ENCODE measurements around the gene KCNN3. TPM values are rescaled to one million over a fixed set of nuclear protein-coding genes. Genes with fewer than 3 reads are reported as not detected.
"Not testable (repeated sequence)": the region's sequence is repeated elsewhere in the genome, so short reads cannot be mapped to it uniquely, and the experiment has no call there.

The KCNN3 gene
- total RNA-seq, 4 donors from 2014 or later: 3.6 to 17.0 (median 12.4) TPM

- 80% methylated on average over 3 of the region's 3 CpGs for WGBS
- H3K27me3 ChIP-seq: no peaks in the 10 kb centered on the region
- H3K27ac ChIP-seq (replicated peaks in 1 of 4): no peak overlapping the region
- H3K4me3 ChIP-seq: no peak overlapping the region
- intact Hi-C loops (cut with DNase I): no loop called here
- no peaks in the 10 kb centered on the region for H3K36me3 ChIP-seq
- H3K4me1 ChIP-seq: no peaks in the 10 kb centered on the region
- TF ChIP-seq, protein P1, sequence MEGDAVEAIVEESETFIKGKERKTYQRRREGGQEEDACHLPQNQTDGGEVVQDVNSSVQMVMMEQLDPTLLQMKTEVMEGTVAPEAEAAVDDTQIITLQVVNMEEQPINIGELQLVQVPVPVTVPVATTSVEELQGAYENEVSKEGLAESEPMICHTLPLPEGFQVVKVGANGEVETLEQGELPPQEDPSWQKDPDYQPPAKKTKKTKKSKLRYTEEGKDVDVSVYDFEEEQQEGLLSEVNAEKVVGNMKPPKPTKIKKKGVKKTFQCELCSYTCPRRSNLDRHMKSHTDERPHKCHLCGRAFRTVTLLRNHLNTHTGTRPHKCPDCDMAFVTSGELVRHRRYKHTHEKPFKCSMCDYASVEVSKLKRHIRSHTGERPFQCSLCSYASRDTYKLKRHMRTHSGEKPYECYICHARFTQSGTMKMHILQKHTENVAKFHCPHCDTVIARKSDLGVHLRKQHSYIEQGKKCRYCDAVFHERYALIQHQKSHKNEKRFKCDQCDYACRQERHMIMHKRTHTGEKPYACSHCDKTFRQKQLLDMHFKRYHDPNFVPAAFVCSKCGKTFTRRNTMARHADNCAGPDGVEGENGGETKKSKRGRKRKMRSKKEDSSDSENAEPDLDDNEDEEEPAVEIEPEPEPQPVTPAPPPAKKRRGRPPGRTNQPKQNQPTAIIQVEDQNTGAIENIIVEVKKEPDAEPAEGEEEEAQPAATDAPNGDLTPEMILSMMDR (IDR thresholded peaks at IDR 0.05): no peak
- no peak for TF ChIP-seq POLR2A (IDR thresholded peaks at IDR 0.05; ENCODE audit: low read depth)
- TF ChIP-seq POLR2AphosphoS5 (IDR thresholded peaks at IDR 0.05): no peak
- TF ChIP-seq EP300 (IDR thresholded peaks at IDR 0.05): no peak
- no peaks in the 10 kb centered on the region for H3K9me3 ChIP-seq
- no peak for DNase-seq (ENCODE audit: extremely low spot score)
These were observed 181.0 kb downstream of the KCNN3 start for GRCh38 chr1:154689083-154689482.

DNA sequence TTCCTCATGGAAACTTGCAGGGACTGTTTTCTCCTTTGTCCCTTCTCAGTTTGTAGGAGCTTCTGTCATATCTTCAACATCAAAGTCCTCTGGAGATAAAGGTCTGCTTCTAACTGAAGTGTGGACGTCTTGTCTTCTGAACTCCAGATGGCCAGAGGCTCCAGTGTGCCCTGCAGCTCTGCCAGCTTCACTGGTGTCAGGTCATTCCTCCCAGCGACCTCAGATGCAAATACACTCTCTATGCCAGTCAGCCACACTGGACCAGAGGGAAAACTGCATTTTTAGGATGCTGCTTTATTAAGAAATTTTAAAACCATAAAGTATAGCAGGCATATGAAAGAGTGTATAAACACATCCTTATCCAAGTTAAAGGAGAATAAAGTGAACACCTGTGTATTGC lies 183.6 kb downstream of the KCNN3 start:
- Histone ChIP-seq H3K27me3 (no peaks in the 10 kb centered on the region), H3K4me3 (no peak overlapping the region), H3K36me3 (no peaks in the 10 kb centered on the region), H3K27ac (replicated peaks in 1 of 4) (no peak overlapping the region), H3K9me3 (no peaks in the 10 kb centered on the region), H3K4me1 (no peaks in the 10 kb centered on the region)
- TF ChIP-seq POLR2A (IDR thresholded peaks at IDR 0.05; ENCODE audit: low read depth) (no peak), POLR2AphosphoS5 (IDR thresholded peaks at IDR 0.05) (no peak), EP300 (IDR thresholded peaks at IDR 0.05) (no peak)
- TF ChIP-seq, protein P1 (IDR thresholded peaks at IDR 0.05): no peak
- 18% methylated on average over 2 of the region's 2 CpGs for WGBS
- DNase-seq (ENCODE audit: extremely low spot score): no peak
- intact Hi-C loops (cut with DNase I): no loop called here

GRCh38 chr1:154683820-154684219 lies 186.3 kb downstream of the KCNN3 start:
- H3K27ac ChIP-seq (replicated peaks in 1 of 4): no peak overlapping the region
- no peak overlapping the region for H3K4me3 ChIP-seq
- no peaks in the 10 kb centered on the region for H3K36me3 ChIP-seq
- no peak for DNase-seq (ENCODE audit: extremely low spot score)
- H3K9me3 ChIP-seq: no peaks in the 10 kb centered on the region
- 88% methylated on average over 3 of the region's 4 CpGs for WGBS
- no peaks in the 10 kb centered on the region for H3K27me3 ChIP-seq
- H3K4me1 ChIP-seq: no peaks in the 10 kb centered on the region
- intact Hi-C loops (cut with DNase I): no loop called here
- TF ChIP-seq, protein P1 (IDR thresholded peaks at IDR 0.05): no peak
- no peak for TF ChIP-seq POLR2AphosphoS5 (IDR thresholded peaks at IDR 0.05)
- no peak for TF ChIP-seq POLR2A (IDR thresholded peaks at IDR 0.05; ENCODE audit: low read depth)
- no peak for TF ChIP-seq EP300 (IDR thresholded peaks at IDR 0.05)

- H3K36me3 ChIP-seq: no peaks in the 10 kb centered on the region
- intact Hi-C loops (cut with DNase I): no loop called here
- no peak overlapping the region for H3K4me3 ChIP-seq
- H3K4me1 ChIP-seq: no peaks in the 10 kb centered on the region
- 68% methylated on average over 11 of the region's 13 CpGs for WGBS
- TF ChIP-seq EP300 (IDR thresholded peaks at IDR 0.05) (no peak), POLR2A (IDR thresholded peaks at IDR 0.05; ENCODE audit: low read depth) (no peak), POLR2AphosphoS5 (IDR thresholded peaks at IDR 0.05) (no peak)
- TF ChIP-seq, protein P1 (IDR thresholded peaks at IDR 0.05): no peak
- H3K9me3 ChIP-seq: no peaks in the 10 kb centered on the region
- no peak for DNase-seq (ENCODE audit: extremely low spot score)
- H3K27me3 ChIP-seq: no peaks in the 10 kb centered on the region
- no peak overlapping the region for H3K27ac ChIP-seq (replicated peaks in 1 of 4)
These were observed 187.8 kb downstream of the KCNN3 start for GRCh38 chr1:154682254-154682653.

DNA sequence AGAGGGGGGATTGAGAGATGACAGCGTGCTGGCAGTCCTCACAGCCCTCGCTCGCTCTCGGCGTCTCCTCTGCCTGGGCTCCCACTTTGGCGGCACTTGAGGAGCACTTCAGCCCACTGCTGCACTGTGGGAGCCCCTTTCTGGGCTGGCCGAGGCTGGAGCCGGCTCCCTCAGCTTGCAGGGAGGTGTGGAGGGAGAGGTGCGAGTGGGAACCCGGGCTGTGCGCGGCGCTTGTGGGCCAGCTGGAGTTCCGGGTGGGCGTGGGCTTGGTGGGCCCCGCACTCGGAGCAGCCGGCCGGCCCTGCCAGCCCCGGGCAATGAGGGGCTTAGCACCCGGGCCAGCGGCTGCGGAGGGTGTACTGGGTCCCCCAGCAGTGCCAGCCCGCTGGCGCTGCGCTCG lies 192.2 kb downstream of the KCNN3 start:
- H3K27ac ChIP-seq (replicated peaks in 1 of 4); DNase-seq (ENCODE audit: extremely low spot score); H3K4me3 ChIP-seq; intact Hi-C loops (cut with DNase I); H3K9me3 ChIP-seq; H3K36me3 ChIP-seq; H3K27me3 ChIP-seq; H3K4me1 ChIP-seq: not testable (repeated sequence)
- WGBS: 97% methylated on average over 19 of the region's 27 CpGs

GRCh38 chr1:154676847-154677246 lies 193.2 kb downstream of the KCNN3 start:
- H3K4me3 ChIP-seq; H3K36me3 ChIP-seq; H3K9me3 ChIP-seq; H3K27me3 ChIP-seq; H3K4me1 ChIP-seq; H3K27ac ChIP-seq (replicated peaks in 1 of 4); intact Hi-C loops (cut with DNase I); DNase-seq (ENCODE audit: extremely low spot score): not testable (repeated sequence)
- WGBS: 77% methylated on average over 2 of the region's 2 CpGs

- H3K4me3 ChIP-seq; H3K9me3 ChIP-seq; intact Hi-C loops (cut with DNase I): not testable (repeated sequence)
These were observed 195.6 kb downstream of the KCNN3 start for GRCh38 chr1:154674456-154674855.

GRCh38 chr1:154672245-154672644 lies 197.8 kb downstream of the KCNN3 start:
- DNase-seq (ENCODE audit: extremely low spot score); H3K27ac ChIP-seq (replicated peaks in 1 of 4); H3K4me3 ChIP-seq; H3K27me3 ChIP-seq; H3K4me1 ChIP-seq; H3K36me3 ChIP-seq; intact Hi-C loops (cut with DNase I); H3K9me3 ChIP-seq: not testable (repeated sequence)
- WGBS: 82% methylated on average over 7 of the region's 8 CpGs

More at GRCh38 chr1:154674456-154674855, 195.6 kb downstream of the KCNN3 start:
- not testable (repeated sequence) for H3K27me3 ChIP-seq; DNase-seq (ENCODE audit: extremely low spot score); H3K36me3 ChIP-seq; H3K27ac ChIP-seq (replicated peaks in 1 of 4); H3K4me1 ChIP-seq
- 88% methylated on average over 6 of the region's 7 CpGs for WGBS

GRCh38 chr1:154671412-154671811 lies 198.7 kb downstream of the KCNN3 start:
- H3K9me3 ChIP-seq; intact Hi-C loops (cut with DNase I); H3K4me1 ChIP-seq; DNase-seq (ENCODE audit: extremely low spot score); H3K27me3 ChIP-seq; H3K36me3 ChIP-seq; H3K27ac ChIP-seq (replicated peaks in 1 of 4); H3K4me3 ChIP-seq: not testable (repeated sequence)
- 90% methylated on average over 7 of the region's 9 CpGs for WGBS

All from esophagus muscularis mucosa (tissue), 4 donors.